HG03432 (cell line): ENCODE measurements around the gene HYCC2.
"Not testable (repeated sequence)": the region's sequence is repeated elsewhere in the genome, so short reads cannot be mapped to it uniquely, and the experiment has no call there.

Source experiments
- ATAC-seq: cut with Tn5 transposase; IDR thresholded peaks from one replicate; pipeline ENCODE4 v1.9.1; 2021; ENCODE audit warnings: mild to moderate bottlenecking, moderate library complexity; ENCODE audit not compliant: unreplicated experiment

HYCC2 gene

GRCh38 chr2:201073071-201073470, 1.6 kb upstream of the HYCC2 start:
- no peak for ATAC-seq

GRCh38 chr2:201072201-201072530, 695 bp upstream of the HYCC2 start:
- peak; percentile 1 for ATAC-seq

- peak; percentile 30 for ATAC-seq
These were observed 458 bp downstream of the HYCC2 start for GRCh38 chr2:201070948-201071478.

GRCh38 chr2:201064797-201065329, 6.6 kb downstream of the HYCC2 start:
- ATAC-seq, result no peak

GRCh38 chr2:201063516-201063915, 8.0 kb downstream of the HYCC2 start:
- ATAC-seq, result not testable (repeated sequence)

GRCh38 chr2:201059961-201060755, 11.3 kb downstream of the HYCC2 start:
- ATAC-seq, result no peak

GRCh38 chr2:201058914-201059313, 12.6 kb downstream of the HYCC2 start:
- no peak for ATAC-seq

- no peak for ATAC-seq
These were observed 13.7 kb downstream of the HYCC2 start for GRCh38 chr2:201057715-201058248.

GRCh38 chr2:201057087-201057521, 14.4 kb downstream of the HYCC2 start:
- ATAC-seq, result no peak

GRCh38 chr2:201049455-201049854, 22.0 kb downstream of the HYCC2 start:
- no peak for ATAC-seq

- no peak for ATAC-seq
These were observed 24.6 kb downstream of the HYCC2 start for GRCh38 chr2:201046881-201047280.

GRCh38 chr2:201043050-201043449, 28.4 kb downstream of the HYCC2 start:
- not testable (repeated sequence) for ATAC-seq

- not testable (repeated sequence) for ATAC-seq
These were observed 29.0 kb downstream of the HYCC2 start for GRCh38 chr2:201042451-201042850.

- no peak for ATAC-seq
These were observed 30.4 kb downstream of the HYCC2 start for GRCh38 chr2:201040867-201041628.

- no peak for ATAC-seq
These were observed 32.6 kb downstream of the HYCC2 start for GRCh38 chr2:201038855-201039254.

GRCh38 chr2:201038361-201038760, 33.1 kb downstream of the HYCC2 start:
- ATAC-seq, result not testable (repeated sequence)

GRCh38 chr2:201034355-201034754, 37.1 kb downstream of the HYCC2 start:
- not testable (repeated sequence) for ATAC-seq

- ATAC-seq, result no peak
These were observed 47.0 kb downstream of the HYCC2 start for GRCh38 chr2:201024518-201024917.

GRCh38 chr2:201021914-201022313, 49.6 kb downstream of the HYCC2 start:
- peak; percentile 64 for ATAC-seq
